OCI-LY7 (cell line): ENCODE measurements around the gene ATP2A2. TPM values are rescaled to one million over a fixed set of nuclear protein-coding genes. Genes with fewer than 3 reads are reported as not detected.
"Not testable (repeated sequence)": the region's sequence is repeated elsewhere in the genome, so short reads cannot be mapped to it uniquely, and the experiment has no call there.

Source experiments
- BruUV-seq: library from RNA; stranded (reverse); fragments of 400-500 nt; replicated peaks from 2 replicates; lab custom pipeline; 2021; lab: Mats Ljungman, UMichigan
- CTCF ChIA-PET: fragments of 300-600 bp; sonication (Branson Sonifier 250); formaldehyde crosslinking; loops from one replicate; lab custom pipeline; 2022; ENCODE audit warnings: antibody characterized with exemption; ENCODE audit not compliant: unreplicated experiment; lab: Charles Lee
- POLR2A ChIA-PET: fragments of 300-600 bp; sonication (Branson Sonifier 250); formaldehyde crosslinking; loops from one replicate; lab custom pipeline; 2022; ENCODE audit warnings: antibody characterized with exemption; lab: Charles Lee
- DNase-seq: peaks from one replicate; pipeline ENCODE4 v3.0.0-alpha.2; 2015; ENCODE audit warnings: low spot score
- H2AFZ ChIP-seq: fragments of 200-600 bp; sonication (generic), shearing (Covaris generic); 2 replicates; pipeline ENCODE4 v1.6.1; 2014; ENCODE audit warnings: mild to moderate bottlenecking, antibody characterized with exemption, low read length, moderate library complexity
- H3K27ac ChIP-seq: fragments of 200-600 bp; sonication (generic); 2 replicates; pipeline ENCODE4 v1.5.1; 2014; ENCODE audit warnings: mixed run types, low read depth, mild to moderate bottlenecking, moderate library complexity, low read length, inconsistent platforms; ENCODE audit not compliant: poor library complexity, severe bottlenecking
- H3K36me3 ChIP-seq: fragments of 200-600 bp; sonication (generic); 2 replicates; pipeline ENCODE4 v1.6.1; 2014; ENCODE audit warnings: mild to moderate bottlenecking, antibody characterized with exemption, low read length, moderate library complexity, mixed read lengths; ENCODE audit not compliant: insufficient read depth
- H3K4me1 ChIP-seq: fragments of 200-600 bp; sonication (generic); 2 replicates; pipeline ENCODE4 v1.5.1; 2014; ENCODE audit warnings: mild to moderate bottlenecking, low read length; ENCODE audit not compliant: insufficient read depth, poor library complexity, severe bottlenecking
- H3K4me2 ChIP-seq: fragments of 200-600 bp; sonication (generic); 2 replicates; pipeline ENCODE4 v1.6.1; 2014; ENCODE audit warnings: mild to moderate bottlenecking, low read length
- H3K4me3 ChIP-seq: fragments of 200-600 bp; sonication (generic); 2 replicates; pipeline ENCODE4 v1.5.1; 2014; ENCODE audit warnings: mild to moderate bottlenecking, low read depth, low read length; ENCODE audit not compliant: poor library complexity, severe bottlenecking
- H3K79me2 ChIP-seq: fragments of 200-600 bp; sonication (generic); 2 replicates; pipeline ENCODE4 v1.6.1; 2016; ENCODE audit warnings: low read depth, mild to moderate bottlenecking, low read length, moderate library complexity, mixed read lengths; ENCODE audit not compliant: insufficient read depth
- H3K9me2 ChIP-seq: fragments of 200-600 bp; sonication (generic); 2 replicates; pipeline ENCODE4 v1.6.1; 2016; ENCODE audit warnings: mild to moderate bottlenecking, low read length, mixed read lengths; ENCODE audit not compliant: insufficient read depth
- H3K9me3 ChIP-seq: fragments of 200-600 bp; sonication (generic); 2 replicates; pipeline ENCODE4 v1.6.1; 2014; ENCODE audit warnings: mild to moderate bottlenecking, mixed run types, low read length, mixed read lengths
- H4K20me1 ChIP-seq: fragments of 200-600 bp; sonication (generic); 2 replicates; pipeline ENCODE4 v1.6.1; 2014; ENCODE audit warnings: mild to moderate bottlenecking, antibody characterized with exemption, low read length, moderate library complexity, mixed read lengths; ENCODE audit not compliant: insufficient read depth
- CTCF ChIP-seq: fragments of 200-600 bp; sonication (generic); conservative IDR thresholded peaks from 2 replicates; pipeline ENCODE4 v1.5.1; 2014; ENCODE audit warnings: mild to moderate bottlenecking, antibody characterized with exemption, low read length, moderate library complexity, mixed read lengths
- EZH2phosphoT487 ChIP-seq: fragments of 200-600 bp; sonication (generic); IDR thresholded peaks from 2 replicates; pipeline ENCODE4 v1.6.1; 2018; ENCODE audit warnings: low read depth, borderline replicate concordance, mild to moderate bottlenecking, mixed run types, antibody characterized with exemption, low read length, moderate library complexity, mixed read lengths
- intact Hi-C: fragments of 100-400 bp; cut with micrococcal nuclease; formaldehyde crosslinking; loops from one replicate; pipeline ENCODE4 v1.10.0; 2022; ENCODE audit not compliant: unreplicated experiment
- total RNA-seq, 2 experiments: library from RNA; depleted of rRNA in 1 of 2; stranded (reverse); fragments of >200 nt in 1 of 2; shearing (Covaris generic) in 1 of 2; gene quantifications; 2 replicates each; pipeline ENCODE4 v1.2.3, GENCODE V29; 2014 to 2022

The ATP2A2 gene
- total RNA-seq, 2 experiments from 2014 or later, result 93.5 to 178 TPM

- intact Hi-C loops, result no loop called here
- Histone ChIP-seq H3K4me2 (no peak overlapping the region), H3K9me3 (no peaks in the 10 kb centered on the region), H2AFZ (no peak overlapping the region), H3K9me2 (no peaks in the 10 kb centered on the region), H3K4me1 (peaks cover 7% of the 10 kb centered on the region), H3K36me3 (peaks cover 100% of the 10 kb centered on the region), H3K79me2 (no peaks in the 10 kb centered on the region), H4K20me1 (no peaks in the 10 kb centered on the region), H3K4me3 (no peak overlapping the region), H3K27ac (no peak overlapping the region)
- BruUV-seq, result no TSS peak
- TF ChIP-seq EZH2phosphoT487 (no peak), CTCF (no peak)
- ChIA-PET CTCF (no interaction called here), POLR2A (interaction anchor here (0.5 to 0.7 kb wide), 3 partner anchors 46 to 146 kb away, joined by 3 read pairs; no protein-coding TSS in a partner anchor)
- no peak for DNase-seq
These were observed 58.3 kb downstream of the ATP2A2 start for GRCh38 chr12:110339184-110339952.

- H3K4me1 ChIP-seq, H3K79me2 ChIP-seq, H4K20me1 ChIP-seq, CTCF ChIA-PET, DNase-seq, H3K27ac ChIP-seq, intact Hi-C loops, H2AFZ ChIP-seq, H3K4me2 ChIP-seq, H3K9me3 ChIP-seq, H3K9me2 ChIP-seq, H3K4me3 ChIP-seq, BruUV-seq: not testable (repeated sequence)
- POLR2A ChIA-PET, result interaction anchor here (0.6 to 0.7 kb wide), 2 partner anchors 45 to 145 kb away, joined by 3 read pairs; no protein-coding TSS in a partner anchor
- H3K36me3 ChIP-seq, result peaks cover 100% of the 10 kb centered on the region
These were observed 59.2 kb downstream of the ATP2A2 start for GRCh38 chr12:110340261-110340660.

GRCh38 chr12:110340706-110341105 is 59.7 kb downstream of the ATP2A2 start:
- Histone ChIP-seq H3K9me2 (no peaks in the 10 kb centered on the region), H3K9me3 (no peaks in the 10 kb centered on the region), H3K4me1 (peaks cover 7% of the 10 kb centered on the region), H2AFZ (no peak overlapping the region), H3K36me3 (peaks cover 100% of the 10 kb centered on the region), H3K4me2 (no peak overlapping the region), H3K4me3 (no peak overlapping the region), H3K27ac (no peak overlapping the region), H3K79me2 (no peaks in the 10 kb centered on the region), H4K20me1 (no peaks in the 10 kb centered on the region)
- TF ChIP-seq CTCF (no peak), EZH2phosphoT487 (no peak)
- ChIA-PET POLR2A (interaction anchor here (1.0 kb wide), 1 partner anchor 9 kb away, joined by 3 read pairs; no protein-coding TSS in a partner anchor), CTCF (no interaction called here)
- no TSS peak for BruUV-seq
- no peak for DNase-seq
- intact Hi-C loops, result no loop called here
